ENCODE results near the gene CD4.
"Not testable (repeated sequence)": the region's sequence is repeated elsewhere in the genome, so short reads cannot be mapped to it uniquely, and the experiment has no call there.

CD4 gene

DNA sequence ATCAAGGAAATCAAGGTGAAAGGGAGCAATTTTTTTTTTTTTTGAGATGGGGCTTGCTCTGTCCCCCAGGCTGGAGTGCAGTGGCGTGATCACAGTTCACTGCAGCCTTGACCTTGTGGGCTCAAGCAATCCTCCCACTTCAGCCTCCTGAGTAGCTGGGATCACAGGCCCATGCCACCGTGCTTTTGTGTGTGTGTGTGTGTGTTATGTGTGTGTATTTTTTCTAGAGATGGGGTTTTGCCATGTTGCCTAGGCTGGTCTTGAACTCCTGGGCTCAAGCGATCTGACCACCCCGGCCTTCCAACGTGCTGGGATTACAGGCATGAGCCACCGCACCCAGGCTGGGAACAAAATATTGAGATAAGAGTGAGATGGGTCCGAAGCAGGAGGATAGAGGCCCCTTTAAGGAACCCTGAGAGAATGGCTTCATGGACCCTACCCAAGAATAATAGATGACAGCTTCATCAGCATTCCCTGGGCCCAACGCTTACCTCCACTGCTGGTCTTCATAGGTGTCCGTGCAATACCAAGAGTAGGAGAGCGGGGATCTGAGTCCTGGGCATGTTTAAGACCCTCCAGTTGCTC lies 60.7 kb downstream of the CD4 start:
- DNase-seq = no peak

- no peak for DNase-seq
Observed at GRCh38 chr12:6850796-6851152, 61.4 kb downstream of the CD4 start.

GRCh38 chr12:6851153-6851920 lies 62.0 kb downstream of the CD4 start, which contains the start of gene CDCA3:
Gene CDCA3 (minus strand): TSS chr12:6851286. CDS start chr12:6850952, 334 bp downstream.
- peak; percentile 99 for DNase-seq

DNA sequence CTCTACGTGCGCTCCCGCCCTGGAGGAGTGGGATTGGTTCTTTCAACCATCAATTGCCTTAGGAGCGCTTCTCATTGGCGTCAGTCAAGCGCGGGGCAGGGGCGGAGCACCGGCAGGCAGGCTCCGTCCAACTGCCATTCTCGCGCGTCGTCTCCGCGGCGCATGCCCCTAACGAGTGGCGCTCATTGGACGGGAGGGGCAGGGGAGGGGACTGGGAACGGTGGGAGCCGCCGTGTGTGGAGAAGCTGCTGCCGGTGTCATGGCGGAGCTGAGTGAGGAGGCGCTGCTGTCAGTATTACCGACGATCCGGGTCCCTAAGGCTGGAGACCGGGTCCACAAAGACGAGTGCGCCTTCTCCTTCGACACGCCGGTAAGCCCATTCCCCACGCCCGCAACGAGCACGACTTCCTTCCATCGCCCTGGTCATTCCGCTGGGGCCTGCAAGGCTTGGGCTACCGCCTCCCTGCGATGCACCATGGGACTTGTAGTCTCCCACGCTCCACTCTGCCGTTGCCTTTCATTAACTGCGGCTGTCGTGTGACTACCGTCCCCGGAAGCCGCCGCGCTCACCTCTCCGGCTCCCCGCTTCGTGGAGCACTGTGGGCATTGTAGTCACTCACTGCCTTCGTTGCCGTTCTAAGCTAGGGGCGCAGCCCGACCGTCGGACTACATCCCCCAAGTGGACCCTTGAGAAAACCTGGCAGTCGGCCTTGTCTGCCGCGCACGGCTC lies 62.8 kb downstream of the CD4 start, which contains the start of gene USP5:
USP5 (plus strand) TSS at position 230 of the 730 bp plus-strand sequence; CDS start at position 260, 30 bp downstream.
- DNase-seq = peak; percentile 99

- no peak for DNase-seq
Observed at GRCh38 chr12:6852651-6853354, 63.5 kb downstream of the CD4 start.

DNA sequence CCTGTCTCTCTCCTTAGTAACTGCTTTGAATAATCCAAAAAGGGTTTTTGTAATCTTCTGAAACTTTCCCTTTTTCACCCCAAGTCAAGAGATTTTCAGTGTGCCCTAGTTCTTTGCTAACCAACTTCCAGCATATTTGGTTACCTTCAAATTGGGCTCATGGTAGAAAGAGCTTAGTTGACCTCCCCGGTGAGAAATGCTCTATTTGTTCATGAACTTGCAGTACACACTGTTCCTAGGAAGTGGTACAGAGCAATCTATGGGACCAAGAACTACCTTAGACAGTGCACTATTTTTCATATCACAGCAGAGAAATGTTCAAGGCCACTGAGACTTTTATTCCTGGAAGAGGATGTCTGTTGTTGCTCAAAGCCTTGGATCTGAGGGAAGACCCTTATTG lies 64.3 kb downstream of the CD4 start:
- DNase-seq = no peak

- no peak for DNase-seq
Observed at GRCh38 chr12:6854036-6854435, 64.7 kb downstream of the CD4 start.

DNA sequence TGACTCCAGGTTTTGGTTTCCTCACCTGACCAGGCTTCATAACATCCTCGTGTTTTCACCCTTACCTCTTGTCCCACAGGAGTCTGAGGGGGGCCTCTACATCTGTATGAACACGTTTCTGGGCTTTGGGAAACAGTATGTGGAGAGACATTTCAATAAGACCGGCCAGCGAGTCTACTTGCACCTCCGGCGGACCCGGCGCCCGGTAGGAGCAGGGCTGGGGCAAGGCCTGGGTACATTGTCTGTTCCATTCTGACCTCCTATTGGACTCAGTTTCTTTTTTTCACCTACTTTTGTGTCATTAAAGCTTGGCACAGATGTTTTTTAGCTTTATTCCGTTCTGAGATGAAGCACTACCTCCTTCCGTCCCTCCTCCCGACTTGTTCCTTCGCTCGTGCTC lies 66.0 kb downstream of the CD4 start:
- no peak for DNase-seq

DNA sequence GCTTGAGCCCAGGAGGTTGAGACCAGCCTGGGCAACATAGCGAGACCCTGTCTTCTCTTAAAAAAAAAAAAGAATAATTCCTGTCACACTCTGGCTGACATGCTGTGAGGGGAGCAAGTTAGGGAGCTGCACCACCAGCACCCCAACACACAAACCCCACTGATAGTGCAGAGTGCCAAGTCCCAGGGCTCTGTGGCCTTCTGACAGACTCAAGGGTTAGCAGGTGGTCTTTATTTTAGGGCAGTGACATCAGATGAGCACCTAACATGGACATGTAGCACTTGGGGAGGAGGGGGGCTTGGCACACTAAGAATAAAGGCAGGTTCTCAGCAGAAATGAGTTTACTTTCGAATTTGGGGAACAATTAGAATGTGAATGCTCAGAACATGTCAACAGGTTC lies 69.5 kb downstream of the CD4 start:
- DNase-seq = no peak

GRCh38 chr12:6860116-6860515 lies 70.8 kb downstream of the CD4 start:
- DNase-seq = no peak

DNA sequence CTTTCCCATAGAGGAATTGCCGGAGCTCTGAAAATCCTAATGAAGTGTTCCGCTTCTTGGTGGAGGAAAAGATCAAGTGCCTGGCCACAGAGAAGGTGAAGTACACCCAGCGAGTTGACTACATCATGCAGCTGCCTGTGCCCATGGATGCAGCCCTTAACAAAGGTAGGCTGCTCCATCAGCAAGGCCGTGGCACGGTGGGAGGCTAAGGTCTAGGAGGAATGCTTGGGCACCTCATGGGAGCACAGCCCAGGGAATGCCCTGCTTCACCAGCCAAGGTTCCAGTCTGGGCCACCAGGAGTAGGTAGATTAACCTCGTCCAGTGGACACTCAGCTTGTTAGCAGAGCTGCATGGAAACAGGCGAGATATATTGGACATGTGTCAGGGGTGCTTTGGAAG lies 71.6 kb downstream of the CD4 start:
- no peak for DNase-seq

DNA sequence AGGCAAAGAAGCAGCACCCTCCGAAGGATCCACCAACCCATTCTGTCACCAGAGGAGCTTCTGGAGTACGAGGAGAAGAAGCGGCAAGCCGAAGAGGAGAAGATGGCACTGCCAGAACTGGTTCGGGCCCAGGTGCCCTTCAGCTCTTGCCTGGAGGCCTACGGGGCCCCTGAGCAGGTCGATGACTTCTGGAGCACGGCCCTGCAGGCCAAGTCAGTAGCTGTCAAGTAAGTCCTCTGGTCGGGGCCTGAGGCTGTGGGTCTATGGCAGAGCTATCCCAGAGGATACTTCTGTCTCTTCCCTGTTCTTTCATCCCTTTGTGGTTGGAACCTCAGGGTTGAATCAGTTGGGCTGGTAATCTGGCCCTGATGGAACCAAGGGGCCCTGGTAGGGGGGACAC lies 72.1 kb downstream of the CD4 start:
- DNase-seq = no peak

- DNase-seq = no peak
Observed at GRCh38 chr12:6863033-6863432, 73.7 kb downstream of the CD4 start.

- DNase-seq = no peak
Observed at GRCh38 chr12:6863586-6864321, 74.4 kb downstream of the CD4 start.

GRCh38 chr12:6865307-6865706 lies 76.0 kb downstream of the CD4 start:
- DNase-seq = not testable (repeated sequence)

- DNase-seq = no peak
Observed at GRCh38 chr12:6866163-6866919, 77.0 kb downstream of the CD4 start.

DNA sequence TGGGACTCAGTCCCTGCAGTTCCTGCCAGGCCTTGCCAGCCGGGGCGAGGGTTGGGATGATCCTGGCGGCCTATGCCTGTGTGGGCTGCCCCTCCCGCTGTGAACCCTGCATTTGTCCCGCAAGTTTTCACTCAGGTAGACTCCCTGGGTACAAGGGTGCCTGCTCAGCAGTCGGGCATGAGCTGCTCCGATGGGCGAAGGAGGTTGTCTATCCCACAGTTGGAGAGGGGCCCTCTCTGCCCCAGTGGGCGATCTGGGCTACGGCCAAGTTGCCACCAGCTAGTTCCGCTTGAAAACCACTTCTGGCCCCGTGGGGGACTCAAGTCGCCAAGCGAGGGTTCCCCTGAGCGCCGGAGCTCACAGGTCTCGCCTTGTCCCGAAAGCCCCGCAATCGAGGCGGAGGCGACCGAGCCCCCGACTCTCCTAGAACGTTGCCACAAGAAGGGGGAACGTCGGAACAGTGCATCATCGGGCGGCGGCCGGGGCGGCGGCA lies 77.6 kb downstream of the CD4 start:
- peak; percentile 74 for DNase-seq

DNA sequence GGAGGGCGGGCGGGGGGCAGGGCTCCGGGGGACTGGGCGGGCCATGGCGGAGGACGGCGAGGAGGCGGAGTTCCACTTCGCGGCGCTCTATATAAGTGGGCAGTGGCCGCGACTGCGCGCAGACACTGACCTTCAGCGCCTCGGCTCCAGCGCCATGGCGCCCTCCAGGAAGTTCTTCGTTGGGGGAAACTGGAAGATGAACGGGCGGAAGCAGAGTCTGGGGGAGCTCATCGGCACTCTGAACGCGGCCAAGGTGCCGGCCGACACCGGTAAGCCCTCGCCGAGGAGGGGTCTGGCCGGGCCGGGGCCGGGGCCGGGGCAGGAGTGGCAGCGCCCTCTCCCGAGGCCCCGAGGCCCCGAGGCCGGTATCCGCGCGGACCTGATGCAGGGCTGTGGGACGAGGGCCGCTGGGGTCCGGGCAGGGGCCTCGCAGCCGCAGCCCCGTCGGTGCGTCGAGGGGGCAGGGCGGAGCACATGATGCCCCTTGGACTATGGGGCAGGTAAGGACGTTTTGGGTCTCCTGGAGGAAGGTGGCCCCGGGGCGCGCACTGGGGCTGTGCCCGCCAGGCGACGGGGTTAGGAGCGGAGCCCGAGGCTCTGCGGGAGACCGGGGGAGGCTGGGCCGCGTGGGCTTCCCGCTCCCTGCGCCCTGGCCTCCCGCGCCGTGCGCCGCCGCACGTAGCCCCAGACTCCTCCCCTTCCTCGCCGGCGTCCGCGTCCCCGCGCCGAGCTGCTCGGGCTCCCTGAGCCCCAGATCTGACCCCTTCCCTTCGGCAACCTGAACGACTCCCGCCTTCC lies 78.3 kb downstream of the CD4 start, which contains the start of gene TPI1:
TPI1 (plus strand) TSS at position 119 of the 798 bp plus-strand sequence; CDS start at position 155, 36 bp downstream.
- peak; percentile 74 for DNase-seq

DNA sequence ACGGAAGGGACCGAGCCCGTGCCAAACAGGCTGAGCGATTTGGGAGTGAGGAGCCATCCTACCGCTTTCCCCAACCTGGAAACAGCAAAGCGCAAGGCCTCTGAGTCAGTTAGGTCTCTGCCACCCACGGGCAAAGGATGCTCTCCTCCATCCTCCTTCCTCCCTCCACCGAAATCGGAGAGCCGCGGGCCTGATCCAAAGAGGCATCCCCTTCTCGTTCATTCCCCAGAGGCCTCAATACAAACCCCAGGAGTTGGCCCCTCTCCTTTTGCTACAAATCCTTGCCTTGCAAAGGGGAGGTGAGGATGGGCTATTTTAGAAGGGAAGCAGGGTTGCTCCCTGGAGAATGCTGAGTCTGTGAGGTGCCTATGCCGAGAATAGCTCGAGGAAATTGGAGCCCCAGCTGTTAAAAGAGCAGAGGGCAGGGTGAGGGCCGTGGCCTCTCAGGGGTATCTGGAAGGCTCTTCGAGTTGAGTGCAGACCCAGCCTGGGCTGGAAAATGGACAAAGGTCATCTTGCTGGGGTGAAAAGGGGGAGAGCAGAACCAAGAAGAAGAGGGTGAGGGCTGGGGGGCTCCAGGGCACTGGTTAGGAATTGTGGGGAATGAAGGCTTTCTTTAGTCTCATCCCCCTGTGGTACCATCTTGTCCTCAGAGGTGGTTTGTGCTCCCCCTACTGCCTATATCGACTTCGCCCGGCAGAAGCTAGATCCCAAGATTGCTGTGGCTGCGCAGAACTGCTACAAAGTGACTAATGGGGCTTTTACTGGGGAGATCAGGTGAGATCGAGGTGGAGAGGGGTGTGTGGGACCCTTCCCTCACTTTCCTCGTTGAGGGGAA lies 79.1 kb downstream of the CD4 start:
- no peak for DNase-seq
